Large intestine (tissue), 3 donors: ENCODE data around the gene EXOSC10. TPM values are rescaled to one million over a fixed set of nuclear protein-coding genes. Genes with fewer than 3 reads are reported as not detected.
"Not testable (repeated sequence)": the region's sequence is repeated elsewhere in the genome, so short reads cannot be mapped to it uniquely, and the experiment has no call there.

Source experiments
- DNase-seq, 2 donors: peaks; one replicate each; pipeline versions ENCODE4 v3.0.0 to v3.0.0-alpha.2; 2013
- H3K27ac ChIP-seq: one replicate; pipeline ENCODE4 v1.5.1; 2013; ENCODE audit warnings: low read length
- H3K27me3 ChIP-seq: 2 replicates; pipeline ENCODE4 v1.6.1; 2013; ENCODE audit warnings: low read length; ENCODE audit not compliant: control insufficient read depth, insufficient read depth
- H3K36me3 ChIP-seq: 2 replicates; pipeline ENCODE4 v1.6.1; 2013; ENCODE audit warnings: low read length; ENCODE audit not compliant: control insufficient read depth, insufficient read depth
- H3K4me1 ChIP-seq: one replicate; pipeline ENCODE4 v1.6.1; 2013; ENCODE audit warnings: low read length; ENCODE audit not compliant: control insufficient read depth, insufficient read depth
- H3K4me3 ChIP-seq: one replicate; pipeline ENCODE4 v1.5.1; 2013; ENCODE audit warnings: low read length
- H3K9me3 ChIP-seq: one replicate; pipeline ENCODE4 v1.6.1; 2013; ENCODE audit warnings: mild to moderate bottlenecking, low read depth, low read length, moderate library complexity; ENCODE audit not compliant: control insufficient read depth
- WGBS: methylation state at CpG from one replicate; pipeline ENCODE4 v1.1.5; 2013; ENCODE audit warnings: low lambda C conversion rate; ENCODE audit not compliant: insufficient coverage; 5-methylcytosine and 5-hydroxymethylcytosine counted together
- polyA plus RNA-seq: library from polyadenylated mRNA; unstranded; fragments of 120-200 nt; gene quantifications from one replicate; pipeline ENCODE4 v1.2.1, GENCODE V29; 2013

EXOSC10 gene
- polyA plus RNA-seq, 1 donor: 66.6 TPM

- no CpG with 5 or more reads among the region's 8 CpGs for WGBS
Measured at GRCh38 chr1:11019358-11019757, 80.3 kb downstream of the EXOSC10 start.

More at GRCh38 chr1:11019358-11019757, 80.3 kb downstream of the EXOSC10 start:
- not testable (repeated sequence) for H3K9me3 ChIP-seq, H3K4me3 ChIP-seq, DNase-seq, H3K4me1 ChIP-seq, H3K27ac ChIP-seq, H3K27me3 ChIP-seq
- peaks cover 77% of the 10 kb centered on the region for H3K36me3 ChIP-seq

Other genes starting within 250 kb of the EXOSC10 start
- gene TARDBP, start 87.2 kb downstream of the EXOSC10 start, polyA plus RNA-seq: 200 TPM
- gene MASP2, start 52.6 kb downstream of the EXOSC10 start, polyA plus RNA-seq: 5.8 TPM
- 38.2 TPM for gene SRM, start 39.9 kb downstream of the EXOSC10 start, polyA plus RNA-seq
- 0.21 TPM for gene ANGPTL7, start 89.5 kb upstream of the EXOSC10 start, polyA plus RNA-seq
- 27.5 TPM for gene MTOR, start 162.7 kb upstream of the EXOSC10 start, polyA plus RNA-seq
- 13.6 TPM for gene UBIAD1, start 173.3 kb upstream of the EXOSC10 start, polyA plus RNA-seq